ENCODE measurements around the gene HCN3.

DNA sequence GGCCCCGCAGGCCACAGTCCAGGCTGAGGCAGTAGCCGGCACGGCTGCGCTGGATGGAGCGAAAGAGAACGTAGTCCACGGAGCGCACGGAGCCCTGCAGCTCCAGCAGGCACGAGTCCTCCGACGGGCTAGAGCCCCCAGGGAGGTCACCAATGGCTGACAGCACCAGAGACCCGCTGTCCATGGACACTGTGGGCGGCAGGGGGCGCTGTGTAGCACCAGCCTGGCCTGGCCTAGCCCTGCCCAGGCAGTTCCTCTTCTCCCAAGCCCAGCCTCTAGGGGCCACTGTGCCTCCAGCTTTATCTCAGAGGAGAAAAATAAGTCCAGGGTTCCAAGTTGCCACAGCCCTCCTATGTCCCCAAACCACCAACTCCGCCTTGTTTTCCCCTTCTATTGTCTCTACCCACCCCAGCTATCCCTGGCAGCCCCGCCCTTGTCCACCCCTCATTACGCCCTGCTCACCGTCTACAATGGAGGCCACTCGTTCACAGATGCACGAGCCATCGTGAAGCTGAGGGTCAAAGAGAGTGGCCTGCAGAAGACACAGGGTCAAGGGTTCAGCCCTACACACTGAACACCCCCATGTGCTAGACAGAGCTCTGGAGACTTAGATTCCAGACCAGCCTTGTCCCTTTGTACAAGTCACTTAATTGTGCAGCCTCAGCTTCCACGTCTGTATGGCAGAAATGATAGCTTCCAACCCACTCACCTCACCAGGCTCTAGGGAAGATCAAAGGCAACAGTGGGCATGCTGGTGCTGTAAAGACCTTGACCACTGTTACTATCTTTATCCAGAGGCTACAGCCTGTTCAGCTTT lies 26.4 kb upstream of the HCN3 start:
- TF ChIP-seq, protein P1, sequence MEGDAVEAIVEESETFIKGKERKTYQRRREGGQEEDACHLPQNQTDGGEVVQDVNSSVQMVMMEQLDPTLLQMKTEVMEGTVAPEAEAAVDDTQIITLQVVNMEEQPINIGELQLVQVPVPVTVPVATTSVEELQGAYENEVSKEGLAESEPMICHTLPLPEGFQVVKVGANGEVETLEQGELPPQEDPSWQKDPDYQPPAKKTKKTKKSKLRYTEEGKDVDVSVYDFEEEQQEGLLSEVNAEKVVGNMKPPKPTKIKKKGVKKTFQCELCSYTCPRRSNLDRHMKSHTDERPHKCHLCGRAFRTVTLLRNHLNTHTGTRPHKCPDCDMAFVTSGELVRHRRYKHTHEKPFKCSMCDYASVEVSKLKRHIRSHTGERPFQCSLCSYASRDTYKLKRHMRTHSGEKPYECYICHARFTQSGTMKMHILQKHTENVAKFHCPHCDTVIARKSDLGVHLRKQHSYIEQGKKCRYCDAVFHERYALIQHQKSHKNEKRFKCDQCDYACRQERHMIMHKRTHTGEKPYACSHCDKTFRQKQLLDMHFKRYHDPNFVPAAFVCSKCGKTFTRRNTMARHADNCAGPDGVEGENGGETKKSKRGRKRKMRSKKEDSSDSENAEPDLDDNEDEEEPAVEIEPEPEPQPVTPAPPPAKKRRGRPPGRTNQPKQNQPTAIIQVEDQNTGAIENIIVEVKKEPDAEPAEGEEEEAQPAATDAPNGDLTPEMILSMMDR (conservative IDR thresholded peaks at IDR 0.05; ENCODE audit: low read length), result peak; percentile 100
- no peak for TF ChIP-seq EZH2phosphoT487 (IDR thresholded peaks at IDR 0.05; ENCODE audit: borderline replicate concordance)

All from Loucy (cell line).